ENCODE data around the gene GSDME. TPM values are rescaled to one million over a fixed set of nuclear protein-coding genes. Genes with fewer than 3 reads are reported as not detected.
"Not testable (repeated sequence)": the region's sequence is repeated elsewhere in the genome, so short reads cannot be mapped to it uniquely, and the experiment has no call there.

GSDME gene
- total RNA-seq, 1 donor from 2014 or later, result 27.7 TPM

DNA sequence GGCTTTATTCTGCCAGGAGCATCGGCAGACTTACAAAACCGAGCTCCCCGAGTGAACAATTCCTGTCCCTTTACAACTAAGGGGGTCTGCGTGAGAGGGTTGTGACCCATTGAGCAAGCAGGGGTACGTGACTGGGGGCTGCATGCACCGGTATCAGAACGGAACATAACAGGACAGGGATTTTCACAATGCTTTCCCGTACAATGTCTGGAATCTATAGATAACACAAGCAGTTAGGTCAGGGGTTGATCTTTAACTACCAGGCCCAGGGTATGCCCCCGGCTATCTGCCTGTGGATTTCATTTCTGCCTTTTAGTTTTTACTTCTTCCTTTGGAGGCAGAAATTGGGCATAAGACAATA lies 38.1 kb upstream of the GSDME start:
- no peak for FAIRE-seq
- peaks cover 6% of the 10 kb centered on the region for H3K4me1 Mint-ChIP-seq (ENCODE audit: low read depth, unreplicated experiment)
- H2AFZ ChIP-seq (ENCODE audit: low read depth, low read length), result no peak overlapping the region

GRCh38 chr7:24794751-24795406 lies 37.6 kb upstream of the GSDME start:
- not testable (repeated sequence) for H3K79me2 ChIP-seq (ENCODE audit: insufficient read depth, low read length); H3K9me3 Mint-ChIP-seq (ENCODE audit: unreplicated experiment); H3K4me3 Mint-ChIP-seq (ENCODE audit: unreplicated experiment); H2AFZ ChIP-seq (ENCODE audit: low read depth, low read length); H3K9ac ChIP-seq (ENCODE audit: low read length); H3K4me1 Mint-ChIP-seq (ENCODE audit: low read depth, unreplicated experiment); H3K4me1 ChIP-seq (ENCODE audit: insufficient read depth, low read length); H3K4me2 ChIP-seq (ENCODE audit: low read length); H3K27ac ChIP-seq (ENCODE audit: low read depth, low read length); H4K20me1 ChIP-seq (ENCODE audit: insufficient read depth, low read length); DNase-seq (ENCODE audit: low read depth); H3K27me3 ChIP-seq (ENCODE audit: insufficient read depth, low read length); H3K9me3 ChIP-seq (ENCODE audit: insufficient read depth, low read depth, low read length); H3K27ac Mint-ChIP-seq (ENCODE audit: unreplicated experiment); H3K4me3 ChIP-seq (ENCODE audit: insufficient read depth, low read depth, low read length); H3K36me3 ChIP-seq (ENCODE audit: insufficient read depth, low read length); FAIRE-seq; H3K27me3 Mint-ChIP-seq (ENCODE audit: low read depth, unreplicated experiment)
- peaks cover 13% of the 10 kb centered on the region for H3K36me3 Mint-ChIP-seq (ENCODE audit: low read depth, unreplicated experiment)

More for the DNA sequence above, 38.1 kb upstream of the GSDME start:
- Mint-ChIP-seq H3K36me3 (ENCODE audit: low read depth, unreplicated experiment) (peaks cover 13% of the 10 kb centered on the region), H3K27ac (ENCODE audit: unreplicated experiment) (no peak overlapping the region), H3K9me3 (ENCODE audit: unreplicated experiment) (no peaks in the 10 kb centered on the region), H3K27me3 (ENCODE audit: low read depth, unreplicated experiment) (no peaks in the 10 kb centered on the region), H3K4me3 (ENCODE audit: unreplicated experiment) (no peak overlapping the region)
- TF ChIP-seq EZH2 (IDR thresholded peaks at IDR 0.05; ENCODE audit: insufficient read depth, low read length), result no peak
- no peak for TF ChIP-seq CTCF (IDR thresholded peaks at IDR 0.05; ENCODE audit: insufficient read depth, low read depth, low read length)
- Histone ChIP-seq H3K27ac (ENCODE audit: low read depth, low read length) (no peak overlapping the region), H3K79me2 (ENCODE audit: insufficient read depth, low read length) (no peaks in the 10 kb centered on the region), H4K20me1 (ENCODE audit: insufficient read depth, low read length) (no peaks in the 10 kb centered on the region), H3K36me3 (ENCODE audit: insufficient read depth, low read length) (peaks cover 2% of the 10 kb centered on the region), H3K9ac (ENCODE audit: low read length) (no peak overlapping the region), H3K9me3 (ENCODE audit: insufficient read depth, low read depth, low read length) (no peaks in the 10 kb centered on the region), H3K4me2 (ENCODE audit: low read length) (no peak overlapping the region), H3K4me1 (ENCODE audit: insufficient read depth, low read length) (no peaks in the 10 kb centered on the region), H3K4me3 (ENCODE audit: insufficient read depth, low read depth, low read length) (no peak overlapping the region), H3K27me3 (ENCODE audit: insufficient read depth, low read length) (no peaks in the 10 kb centered on the region)
- DNase-seq (ENCODE audit: low read depth), result no peak

DNA sequence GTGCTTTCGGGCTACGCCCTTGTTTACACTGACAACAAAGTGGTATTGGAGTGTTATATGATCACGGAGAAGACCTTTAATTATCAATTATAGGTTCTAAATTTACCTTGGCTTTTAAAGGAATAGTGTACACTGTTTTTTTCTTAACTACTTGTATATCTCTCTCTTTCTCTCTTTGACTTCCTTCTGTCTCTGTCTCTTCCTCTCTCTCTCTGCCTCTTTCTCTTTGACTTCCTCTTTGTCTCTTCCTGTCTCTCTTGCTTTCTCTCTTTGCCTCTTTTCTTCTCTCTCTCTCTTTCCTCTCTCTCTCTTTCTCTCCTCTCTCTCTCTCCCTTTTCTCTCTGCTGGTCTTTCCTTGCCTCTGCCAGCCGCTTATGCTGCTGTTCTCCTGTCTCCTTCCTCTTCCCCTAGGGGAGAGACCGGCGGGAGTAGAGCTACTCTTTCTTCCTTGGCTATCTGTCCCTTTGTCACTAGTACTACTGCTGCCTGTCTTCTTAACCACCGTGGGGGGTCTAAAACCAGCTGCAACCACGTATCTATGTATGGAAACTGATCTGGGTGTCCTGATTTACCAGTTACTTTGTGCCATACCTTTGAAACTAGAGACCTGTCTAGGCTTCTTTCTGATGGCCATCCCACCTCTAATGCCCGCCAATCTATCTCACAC lies 36.9 kb upstream of the GSDME start:
- Histone ChIP-seq H3K36me3 (ENCODE audit: insufficient read depth, low read length) (peaks cover 2% of the 10 kb centered on the region), H2AFZ (ENCODE audit: low read depth, low read length) (no peak overlapping the region), H3K79me2 (ENCODE audit: insufficient read depth, low read length) (no peaks in the 10 kb centered on the region), H3K27ac (ENCODE audit: low read depth, low read length) (no peak overlapping the region), H3K4me1 (ENCODE audit: insufficient read depth, low read length) (no peaks in the 10 kb centered on the region), H3K4me2 (ENCODE audit: low read length) (no peak overlapping the region), H4K20me1 (ENCODE audit: insufficient read depth, low read length) (no peaks in the 10 kb centered on the region), H3K4me3 (ENCODE audit: insufficient read depth, low read depth, low read length) (no peak overlapping the region), H3K27me3 (ENCODE audit: insufficient read depth, low read length) (no peaks in the 10 kb centered on the region), H3K9me3 (ENCODE audit: insufficient read depth, low read depth, low read length) (no peaks in the 10 kb centered on the region), H3K9ac (ENCODE audit: low read length) (no peak overlapping the region)
- no peak for FAIRE-seq
- no peak overlapping the region for H3K27ac Mint-ChIP-seq (ENCODE audit: unreplicated experiment)
- H3K4me1 Mint-ChIP-seq (ENCODE audit: low read depth, unreplicated experiment), result peaks cover 6% of the 10 kb centered on the region
- peaks cover 13% of the 10 kb centered on the region for H3K36me3 Mint-ChIP-seq (ENCODE audit: low read depth, unreplicated experiment)
- DNase-seq (ENCODE audit: low read depth), result no peak
- peaks cover 2% of the 10 kb centered on the region for H3K9me3 Mint-ChIP-seq (ENCODE audit: unreplicated experiment)
- no peaks in the 10 kb centered on the region for H3K27me3 Mint-ChIP-seq (ENCODE audit: low read depth, unreplicated experiment)
- H3K4me3 Mint-ChIP-seq (ENCODE audit: unreplicated experiment), result no peak overlapping the region
- TF ChIP-seq EZH2 (IDR thresholded peaks at IDR 0.05; ENCODE audit: insufficient read depth, low read length) (no peak), CTCF (IDR thresholded peaks at IDR 0.05; ENCODE audit: insufficient read depth, low read depth, low read length) (no peak)

Data from astrocyte (in vitro differentiated cells and primary cell).